Measurements from ENCODE around the gene FSD1L.
A peak's percentile ranks its signal among the peaks of the same experiment; 100 is the strongest.
"Not testable (repeated sequence)": the region's sequence is repeated elsewhere in the genome, so short reads cannot be mapped to it uniquely, and the experiment has no call there.

The FSD1L gene

DNA sequence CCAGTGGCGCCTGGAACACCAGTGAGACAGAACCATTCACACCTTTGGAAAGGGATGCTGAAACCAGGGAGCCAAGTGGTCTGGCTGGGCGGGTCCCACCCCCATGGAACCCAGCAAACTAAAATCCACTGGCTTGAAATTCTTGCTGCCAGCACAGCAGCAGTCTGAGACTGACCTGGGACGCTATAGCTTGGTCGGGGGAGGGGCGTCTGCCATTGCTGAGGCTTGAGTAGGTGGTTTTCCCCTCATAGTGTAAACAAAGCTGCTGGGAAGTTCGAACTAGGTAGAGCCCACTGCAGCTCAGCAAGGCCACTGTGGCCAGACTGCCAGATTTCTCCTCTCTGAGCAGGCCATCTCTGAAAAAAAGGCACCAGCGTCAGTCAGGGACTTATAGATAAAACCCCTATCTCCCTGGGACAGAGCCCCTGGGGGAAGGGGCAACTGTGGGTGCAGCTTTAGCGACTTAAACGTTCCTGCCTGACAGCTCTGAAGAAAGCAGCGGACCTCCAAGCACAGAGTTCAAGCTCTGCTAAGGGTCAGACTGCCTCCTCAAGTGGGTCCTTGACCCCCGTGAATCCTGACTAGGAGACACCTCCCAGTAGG is 68.1 kb downstream of the FSD1L start:
- TF ChIP-seq, protein P1, sequence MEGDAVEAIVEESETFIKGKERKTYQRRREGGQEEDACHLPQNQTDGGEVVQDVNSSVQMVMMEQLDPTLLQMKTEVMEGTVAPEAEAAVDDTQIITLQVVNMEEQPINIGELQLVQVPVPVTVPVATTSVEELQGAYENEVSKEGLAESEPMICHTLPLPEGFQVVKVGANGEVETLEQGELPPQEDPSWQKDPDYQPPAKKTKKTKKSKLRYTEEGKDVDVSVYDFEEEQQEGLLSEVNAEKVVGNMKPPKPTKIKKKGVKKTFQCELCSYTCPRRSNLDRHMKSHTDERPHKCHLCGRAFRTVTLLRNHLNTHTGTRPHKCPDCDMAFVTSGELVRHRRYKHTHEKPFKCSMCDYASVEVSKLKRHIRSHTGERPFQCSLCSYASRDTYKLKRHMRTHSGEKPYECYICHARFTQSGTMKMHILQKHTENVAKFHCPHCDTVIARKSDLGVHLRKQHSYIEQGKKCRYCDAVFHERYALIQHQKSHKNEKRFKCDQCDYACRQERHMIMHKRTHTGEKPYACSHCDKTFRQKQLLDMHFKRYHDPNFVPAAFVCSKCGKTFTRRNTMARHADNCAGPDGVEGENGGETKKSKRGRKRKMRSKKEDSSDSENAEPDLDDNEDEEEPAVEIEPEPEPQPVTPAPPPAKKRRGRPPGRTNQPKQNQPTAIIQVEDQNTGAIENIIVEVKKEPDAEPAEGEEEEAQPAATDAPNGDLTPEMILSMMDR (IDR thresholded peaks at IDR 0.05; ENCODE audit: borderline replicate concordance, insufficient read depth, low read depth, low read length), result no peak
- H3K4me3 ChIP-seq (ENCODE audit: low read depth, low read length), result no peak overlapping the region

DNA sequence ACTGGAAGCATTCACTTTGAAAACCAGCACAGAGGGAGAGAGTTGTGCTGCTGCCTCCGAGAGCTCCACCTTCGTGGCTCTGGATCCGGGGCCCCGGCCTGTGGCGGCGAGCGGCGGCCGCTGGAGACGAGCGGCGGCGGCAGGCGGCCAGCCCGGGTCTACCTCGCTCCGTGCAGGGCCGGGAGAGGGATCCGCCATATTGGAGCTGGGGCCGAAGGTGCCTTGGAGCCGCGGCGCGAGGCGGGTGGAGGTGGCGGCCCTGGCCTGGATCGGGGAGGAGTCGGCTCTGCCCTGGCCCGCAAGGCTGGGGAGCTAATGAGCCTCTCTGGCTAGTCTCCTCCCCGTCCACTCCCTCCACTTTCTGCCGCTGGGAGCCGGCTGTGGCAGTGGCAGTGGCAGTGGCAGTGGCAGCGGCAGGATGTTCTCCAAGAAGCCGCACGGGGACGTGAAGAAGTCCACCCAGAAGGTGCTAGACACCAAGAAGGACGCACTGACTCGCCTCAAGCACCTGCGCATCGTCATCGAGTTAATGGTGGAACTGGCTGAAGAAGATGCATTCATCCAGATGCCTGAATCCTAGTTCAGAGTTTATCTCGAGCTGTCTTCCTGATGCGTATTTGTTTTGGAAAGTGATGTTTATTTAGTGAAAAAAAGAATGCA is 72.0 kb downstream of the FSD1L start:
- peak overlapping the region; percentile 37 for H3K4me3 ChIP-seq (ENCODE audit: low read depth, low read length)

DNA sequence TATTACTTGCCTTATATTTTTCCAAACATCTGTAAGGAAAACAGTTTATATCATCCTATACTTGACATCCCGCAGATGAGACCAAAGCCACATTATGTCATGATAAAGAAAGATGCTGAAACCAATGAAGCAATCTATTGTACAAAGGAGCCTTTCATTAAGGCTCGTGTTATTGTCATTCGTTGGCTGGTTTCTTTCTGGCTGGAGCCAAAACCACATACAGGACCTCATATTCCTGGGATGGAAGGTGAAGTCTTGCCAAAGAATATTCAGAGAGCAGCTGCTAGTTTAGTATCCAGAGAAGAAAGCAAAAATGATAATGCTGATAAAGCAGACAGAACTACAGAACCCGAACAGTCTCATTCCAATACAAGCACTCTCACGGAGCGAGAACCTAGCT is 73.2 kb downstream of the FSD1L start:
- not testable (repeated sequence) for H3K4me3 ChIP-seq (ENCODE audit: low read depth, low read length)

DNA sequence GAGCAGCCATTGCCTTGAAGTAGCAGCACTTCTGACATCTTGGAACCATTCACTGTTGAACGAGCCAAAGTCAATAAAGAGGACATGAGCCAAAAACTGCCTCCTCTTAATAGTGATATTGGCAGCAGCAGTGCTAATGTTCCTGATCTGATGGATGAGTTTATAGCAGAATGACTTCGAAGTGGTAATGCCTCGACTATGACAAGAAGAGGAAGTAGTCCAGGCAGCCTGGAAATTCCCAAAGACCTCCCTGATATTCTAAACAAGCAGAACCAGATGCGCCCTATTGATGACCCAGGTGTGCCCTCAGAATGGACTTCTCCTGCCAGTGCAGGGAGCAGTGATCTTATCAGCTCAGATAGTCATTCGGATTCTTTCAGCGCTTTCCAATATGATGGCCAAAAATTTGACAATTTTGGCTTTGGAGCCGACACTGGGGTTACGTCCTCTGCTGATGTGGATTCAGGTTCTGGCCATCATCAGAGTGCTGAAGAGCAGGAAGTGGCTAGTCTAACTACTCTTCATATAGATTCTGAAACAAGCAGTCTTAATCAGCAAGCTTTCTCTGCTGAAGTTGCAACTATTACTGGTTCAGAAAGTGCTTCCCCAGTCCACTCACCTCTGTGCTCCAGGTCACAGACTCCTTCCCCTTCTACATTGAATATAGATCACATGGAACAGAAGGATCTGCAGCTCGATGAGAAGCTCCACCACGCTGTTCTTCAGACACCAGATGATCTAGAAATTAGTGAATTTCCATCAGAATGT is 75.0 kb downstream of the FSD1L start:
- not testable (repeated sequence) for H3K4me3 ChIP-seq (ENCODE audit: low read depth, low read length)

DNA sequence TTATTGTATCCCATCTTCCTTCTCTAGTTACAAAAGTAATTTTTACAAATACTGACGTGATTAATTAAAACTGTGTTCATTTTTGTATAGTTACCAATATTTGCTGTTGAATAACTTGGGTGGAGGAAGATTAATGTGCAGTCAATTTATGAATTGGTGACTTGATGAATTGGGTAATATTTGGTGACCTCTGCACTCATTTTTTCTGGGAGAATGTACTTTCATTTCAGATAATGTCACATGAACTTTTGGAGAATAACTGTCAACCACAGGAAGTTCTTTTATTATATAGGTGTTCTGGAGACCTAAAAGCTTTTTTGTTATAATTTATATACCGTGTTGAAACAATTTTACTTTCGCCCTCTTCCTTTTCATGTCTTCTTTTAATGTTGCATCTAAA is 83.7 kb downstream of the FSD1L start:
- no peak overlapping the region for H3K4me3 ChIP-seq (ENCODE audit: low read depth, low read length)
- TF ChIP-seq, protein P1 (IDR thresholded peaks at IDR 0.05; ENCODE audit: borderline replicate concordance, insufficient read depth, low read depth, low read length), result no peak

DNA sequence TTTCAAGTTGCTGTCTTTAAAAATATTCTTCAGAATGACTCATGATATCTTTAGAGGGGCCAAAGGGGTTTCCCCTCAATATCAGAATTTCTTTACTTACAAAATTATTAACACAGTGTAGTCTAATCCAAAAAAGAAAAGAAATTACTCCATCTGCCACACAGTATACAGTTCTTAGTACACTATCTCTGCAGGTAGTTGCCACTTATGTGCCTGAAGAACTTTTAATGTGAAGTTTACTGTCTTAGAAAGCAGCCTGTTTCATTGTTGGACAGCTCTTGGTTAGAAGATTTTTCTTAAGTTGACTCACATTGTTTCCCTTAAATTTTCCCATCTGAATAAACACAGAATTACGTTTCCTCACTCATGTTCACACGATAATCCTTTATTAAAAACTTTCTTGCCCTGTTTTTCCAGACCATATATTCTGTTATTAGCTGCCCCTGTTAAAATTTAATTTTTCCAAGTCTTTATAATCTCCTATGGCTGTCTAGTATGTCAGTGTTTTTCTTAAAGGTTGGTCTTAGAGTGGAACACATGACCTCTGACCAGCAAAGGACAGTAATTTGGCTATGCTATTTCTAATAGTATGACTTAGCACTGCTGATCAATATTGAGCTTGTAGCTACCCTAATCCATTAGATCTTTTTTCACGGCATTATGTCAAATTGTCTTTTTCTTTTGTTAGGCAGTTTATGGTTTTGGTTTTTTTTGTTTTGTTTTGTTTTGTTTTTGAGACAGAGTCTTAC is 88.3 kb downstream of the FSD1L start:
- TF ChIP-seq, protein P1 (IDR thresholded peaks at IDR 0.05; ENCODE audit: borderline replicate concordance, insufficient read depth, low read depth, low read length), result no peak
- no peak overlapping the region for H3K4me3 ChIP-seq (ENCODE audit: low read depth, low read length)

DNA sequence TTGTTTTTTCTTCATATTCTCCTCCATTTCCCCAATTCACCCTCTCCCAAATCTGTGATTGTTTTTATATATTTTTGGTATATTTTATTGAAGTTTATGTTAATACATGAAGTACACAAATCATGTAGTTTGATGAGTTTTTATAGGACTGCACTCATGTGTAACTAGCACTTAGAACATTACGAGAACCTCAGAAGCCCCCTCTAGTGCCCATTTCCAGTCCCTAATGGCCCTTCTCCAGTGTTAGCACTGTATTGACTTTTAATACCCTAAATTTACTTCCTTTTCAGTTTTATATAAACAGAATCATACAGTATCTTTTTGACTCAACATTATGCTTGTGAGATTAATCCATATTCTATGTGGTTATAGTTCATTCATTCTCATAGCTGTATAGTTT is 91.6 kb downstream of the FSD1L start:
- H3K4me3 ChIP-seq (ENCODE audit: low read depth, low read length), result no peak overlapping the region
- TF ChIP-seq, protein P1 (IDR thresholded peaks at IDR 0.05; ENCODE audit: borderline replicate concordance, insufficient read depth, low read depth, low read length), result no peak

DNA sequence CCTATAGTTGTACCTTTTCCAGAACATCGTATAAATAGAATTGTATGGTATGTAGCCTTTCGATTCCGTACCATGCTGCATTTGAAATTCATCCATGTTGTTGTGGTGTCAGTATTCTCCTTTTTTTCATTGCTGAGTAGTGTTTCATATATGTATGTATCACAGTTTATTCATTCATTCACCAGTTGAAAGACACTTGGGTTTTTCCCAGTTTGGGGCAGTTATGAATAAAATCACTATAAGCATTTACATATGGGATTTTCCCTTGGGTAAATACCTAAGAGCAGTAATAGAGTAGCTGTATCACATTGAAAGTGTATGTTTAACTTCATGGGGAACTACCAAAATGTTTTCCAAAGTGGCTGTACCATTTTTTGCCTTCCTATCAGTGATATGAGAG is 94.0 kb downstream of the FSD1L start:
- H3K4me3 ChIP-seq (ENCODE audit: low read depth, low read length), result no peak overlapping the region
- TF ChIP-seq, protein P1 (IDR thresholded peaks at IDR 0.05; ENCODE audit: borderline replicate concordance, insufficient read depth, low read depth, low read length), result no peak
